Measurements from ENCODE around the gene C11orf86. TPM values are rescaled to one million over a fixed set of nuclear protein-coding genes. Genes with fewer than 3 reads are reported as not detected.

The C11orf86 gene
- total and polyA plus RNA-seq, 9 donors, result 2.6 TPM; not detected in 8

GRCh38 chr11:67010296-67010905 lies 35.3 kb downstream of the C11orf86 start:
- Histone ChIP-seq H3K36me3 (no peaks in the 10 kb centered on the region), H3K4me3 (no peak overlapping the region), H3K27ac (no peak overlapping the region), H3K4me1 (ENCODE audit: insufficient read depth) (no peaks in the 10 kb centered on the region), H3K9me3 (no peaks in the 10 kb centered on the region), H3K27me3 (no peaks in the 10 kb centered on the region)
- TF ChIP-seq POLR2A (IDR thresholded peaks at IDR 0.05) (no peak), EP300 (IDR thresholded peaks at IDR 0.05) (no peak)
- TF ChIP-seq, protein P1, sequence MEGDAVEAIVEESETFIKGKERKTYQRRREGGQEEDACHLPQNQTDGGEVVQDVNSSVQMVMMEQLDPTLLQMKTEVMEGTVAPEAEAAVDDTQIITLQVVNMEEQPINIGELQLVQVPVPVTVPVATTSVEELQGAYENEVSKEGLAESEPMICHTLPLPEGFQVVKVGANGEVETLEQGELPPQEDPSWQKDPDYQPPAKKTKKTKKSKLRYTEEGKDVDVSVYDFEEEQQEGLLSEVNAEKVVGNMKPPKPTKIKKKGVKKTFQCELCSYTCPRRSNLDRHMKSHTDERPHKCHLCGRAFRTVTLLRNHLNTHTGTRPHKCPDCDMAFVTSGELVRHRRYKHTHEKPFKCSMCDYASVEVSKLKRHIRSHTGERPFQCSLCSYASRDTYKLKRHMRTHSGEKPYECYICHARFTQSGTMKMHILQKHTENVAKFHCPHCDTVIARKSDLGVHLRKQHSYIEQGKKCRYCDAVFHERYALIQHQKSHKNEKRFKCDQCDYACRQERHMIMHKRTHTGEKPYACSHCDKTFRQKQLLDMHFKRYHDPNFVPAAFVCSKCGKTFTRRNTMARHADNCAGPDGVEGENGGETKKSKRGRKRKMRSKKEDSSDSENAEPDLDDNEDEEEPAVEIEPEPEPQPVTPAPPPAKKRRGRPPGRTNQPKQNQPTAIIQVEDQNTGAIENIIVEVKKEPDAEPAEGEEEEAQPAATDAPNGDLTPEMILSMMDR (IDR thresholded peaks at IDR 0.05), result no peak
- WGBS, 3 donors, result 78 to 81% (median 78%) methylated on average over 7 of the region's 7 CpGs
- intact Hi-C loops (cut with DNase I), result no loop called here
- DNase-seq, result no peak

GRCh38 chr11:67013511-67014045 lies 38.5 kb downstream of the C11orf86 start:
- H3K36me3 ChIP-seq, result no peaks in the 10 kb centered on the region
- H3K4me1 ChIP-seq (ENCODE audit: insufficient read depth), result no peaks in the 10 kb centered on the region
- no peak overlapping the region for H3K27ac ChIP-seq
- no peak for TF ChIP-seq EP300 (IDR thresholded peaks at IDR 0.05)
- TF ChIP-seq, protein P1 (IDR thresholded peaks at IDR 0.05), result no peak
- no peak for TF ChIP-seq POLR2A (IDR thresholded peaks at IDR 0.05)
- no peak for DNase-seq
- H3K27me3 ChIP-seq, result no peaks in the 10 kb centered on the region
- H3K9me3 ChIP-seq, result no peaks in the 10 kb centered on the region
- intact Hi-C loops (cut with DNase I), result no loop called here
- no peak overlapping the region for H3K4me3 ChIP-seq
- WGBS, 3 donors, result 79 to 86% (median 79%) methylated on average over 11 of the region's 11 CpGs

- 93 to 99% (median 97%) methylated on average over 7 of the region's 7 CpGs for WGBS, 3 donors
- H3K4me3 ChIP-seq, result no peak overlapping the region
- H3K4me1 ChIP-seq (ENCODE audit: insufficient read depth), result no peaks in the 10 kb centered on the region
- no peak overlapping the region for H3K27ac ChIP-seq
- no peaks in the 10 kb centered on the region for H3K27me3 ChIP-seq
- no peaks in the 10 kb centered on the region for H3K9me3 ChIP-seq
- H3K36me3 ChIP-seq, result no peaks in the 10 kb centered on the region
- TF ChIP-seq EP300 (IDR thresholded peaks at IDR 0.05) (no peak), POLR2A (IDR thresholded peaks at IDR 0.05) (no peak)
- TF ChIP-seq, protein P1 (IDR thresholded peaks at IDR 0.05), result no peak
- no peak for DNase-seq
- intact Hi-C loops (cut with DNase I), result no loop called here
Measured at GRCh38 chr11:67014343-67014742, 39.2 kb downstream of the C11orf86 start.

- no peaks in the 10 kb centered on the region for H3K27me3 ChIP-seq
- TF ChIP-seq POLR2A (IDR thresholded peaks at IDR 0.05), result no peak
- no peak for TF ChIP-seq EP300 (IDR thresholded peaks at IDR 0.05)
- TF ChIP-seq, protein P1 (IDR thresholded peaks at IDR 0.05), result no peak
- intact Hi-C loops (cut with DNase I), result no loop called here
- WGBS, 3 donors, result 84 to 91% (median 91%) methylated on average over 8 of the region's 8 CpGs
- no peaks in the 10 kb centered on the region for H3K36me3 ChIP-seq
- no peak overlapping the region for H3K27ac ChIP-seq
- H3K9me3 ChIP-seq, result no peaks in the 10 kb centered on the region
- no peak overlapping the region for H3K4me3 ChIP-seq
- no peaks in the 10 kb centered on the region for H3K4me1 ChIP-seq (ENCODE audit: insufficient read depth)
- no peak for DNase-seq
Measured at GRCh38 chr11:67015048-67015447, 39.9 kb downstream of the C11orf86 start.

Data from ovary (tissue), 9 donors.